Sigmoid colon (tissue), 7 donors: ENCODE data around the gene STX17. TPM values are rescaled to one million over a fixed set of nuclear protein-coding genes. Genes with fewer than 3 reads are reported as not detected.

ENCODE experiments used
- DNase-seq: peaks from one replicate; pipeline ENCODE4 v3.0.0-alpha.2; 2019
- H3K27ac ChIP-seq, 4 donors: fragments of 200-600 bp; sonication (generic); one replicate each; pipeline ENCODE4 v1.5.1; 2016 to 2019; ENCODE audit warnings: mild to moderate bottlenecking in 1 of 4
- H3K27me3 ChIP-seq, 3 donors: fragments of 200-600 bp; sonication (generic); one replicate each; pipeline ENCODE4 v1.5.1; 2019; ENCODE audit warnings: mild to moderate bottlenecking in 1 of 3
- H3K36me3 ChIP-seq, 4 donors: fragments of 200-600 bp; sonication (generic); one replicate each; pipeline ENCODE4 v1.5.1; 2016 to 2019
- H3K4me1 ChIP-seq, 4 donors: fragments of 200-600 bp; sonication (generic); one replicate each; pipeline ENCODE4 v1.5.1; 2017 to 2019
- H3K4me3 ChIP-seq, 4 donors: fragments of 200-600 bp; sonication (generic); one replicate each; pipeline ENCODE4 v1.5.1; 2017 to 2019; ENCODE audit warnings: mild to moderate bottlenecking in 2 of 4, moderate library complexity in 1 of 4
- H3K9me3 ChIP-seq, 4 donors: fragments of 200-600 bp in 3 of 4; sonication (generic) in 3 of 4; one replicate each; pipeline versions ENCODE4 v1.5.1 to v1.6.1; 2013 to 2019
- EP300 ChIP-seq, 4 donors: sonication (generic); formaldehyde crosslinking; IDR thresholded peaks; one replicate each; pipeline ENCODE4 v1.6.1; 2017; ENCODE audit warnings: antibody characterized with exemption in 4 of 4
- POLR2A ChIP-seq, 2 donors: fragments of 450-650 bp; IDR thresholded peaks; one replicate each; pipeline ENCODE4 v1.6.1; 2016; ENCODE audit warnings: antibody characterized with exemption in 2 of 2, mild to moderate bottlenecking in 2 of 2, moderate library complexity in 2 of 2
- POLR2AphosphoS5 ChIP-seq, 4 donors: sonication (generic); formaldehyde crosslinking; IDR thresholded peaks; one replicate each; pipeline ENCODE4 v1.6.1; 2017; ENCODE audit warnings: antibody characterized with exemption in 4 of 4
- WGBS, 2 donors: extraction: QIAGEN DNeasy Blood & Tissue Kit; methylation state at CpG; one replicate each; pipeline ENCODE4 v1.1.7; 2013; 5-methylcytosine and 5-hydroxymethylcytosine counted together
- intact Hi-C: fragments of 100-400 bp; cut with DNase I; formaldehyde crosslinking; loops from one replicate; pipeline ENCODE4 v1.15.1; 2023
- polyA plus RNA-seq, 3 donors: library from polyadenylated mRNA; stranded (reverse); fragments of 200-250 nt; gene quantifications; one replicate each; pipeline ENCODE4 v1.2.3, GENCODE V29; 2013
- total RNA-seq, 4 donors: library from RNA; depleted of rRNA; stranded (reverse); fragments of >200 nt; gene quantifications; one replicate each; pipeline ENCODE4 v1.1.0, GENCODE V29; 2016
- TF ChIP-seq, protein P1 (sequence below), 4 experiments: fragments of 450-650 bp in 3 of 4; fragments of 200-600 bp in 1 of 4; IDR thresholded peaks; one replicate each; pipeline ENCODE4 v1.5.1; 2016 to 2019; ENCODE audit warnings: antibody characterized with exemption in 4 of 4, mild to moderate bottlenecking in 3 of 4, moderate library complexity in 2 of 4
- donor health status: healthy with polysubstance abuse.
- donor health status: Bipolar disorder and iron deficiency.
- donor health status: healthy.

STX17 gene
- total and polyA plus RNA-seq, 7 donors = 10.8 to 63.7 (median 33.4) TPM

DNA sequence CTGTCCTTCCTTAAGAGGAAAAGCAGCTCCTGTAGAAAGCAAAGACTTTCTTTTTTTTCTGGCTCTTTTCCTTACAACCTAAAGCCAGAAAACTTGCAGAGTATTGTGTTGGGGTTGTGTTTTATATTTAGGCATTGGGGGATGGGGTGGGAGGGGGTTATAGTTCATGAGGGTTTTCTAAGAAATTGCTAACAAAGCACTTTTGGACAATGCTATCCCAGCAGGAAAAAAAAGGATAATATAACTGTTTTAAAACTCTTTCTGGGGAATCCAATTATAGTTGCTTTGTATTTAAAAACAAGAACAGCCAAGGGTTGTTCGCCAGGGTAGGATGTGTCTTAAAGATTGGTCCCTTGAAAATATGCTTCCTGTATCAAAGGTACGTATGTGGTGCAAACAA lies 42.5 kb upstream of the STX17 start:
- 89 to 94% methylated on average over 2 of the region's 2 CpGs for WGBS, 2 donors
- no peak overlapping the region for H3K4me3 ChIP-seq
- intact Hi-C loops = no loop called here
- no peaks in the 10 kb centered on the region for H3K4me1 ChIP-seq
- TF ChIP-seq, protein P1, sequence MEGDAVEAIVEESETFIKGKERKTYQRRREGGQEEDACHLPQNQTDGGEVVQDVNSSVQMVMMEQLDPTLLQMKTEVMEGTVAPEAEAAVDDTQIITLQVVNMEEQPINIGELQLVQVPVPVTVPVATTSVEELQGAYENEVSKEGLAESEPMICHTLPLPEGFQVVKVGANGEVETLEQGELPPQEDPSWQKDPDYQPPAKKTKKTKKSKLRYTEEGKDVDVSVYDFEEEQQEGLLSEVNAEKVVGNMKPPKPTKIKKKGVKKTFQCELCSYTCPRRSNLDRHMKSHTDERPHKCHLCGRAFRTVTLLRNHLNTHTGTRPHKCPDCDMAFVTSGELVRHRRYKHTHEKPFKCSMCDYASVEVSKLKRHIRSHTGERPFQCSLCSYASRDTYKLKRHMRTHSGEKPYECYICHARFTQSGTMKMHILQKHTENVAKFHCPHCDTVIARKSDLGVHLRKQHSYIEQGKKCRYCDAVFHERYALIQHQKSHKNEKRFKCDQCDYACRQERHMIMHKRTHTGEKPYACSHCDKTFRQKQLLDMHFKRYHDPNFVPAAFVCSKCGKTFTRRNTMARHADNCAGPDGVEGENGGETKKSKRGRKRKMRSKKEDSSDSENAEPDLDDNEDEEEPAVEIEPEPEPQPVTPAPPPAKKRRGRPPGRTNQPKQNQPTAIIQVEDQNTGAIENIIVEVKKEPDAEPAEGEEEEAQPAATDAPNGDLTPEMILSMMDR (IDR thresholded peaks at IDR 0.05) = no peak
- TF ChIP-seq POLR2AphosphoS5 (IDR thresholded peaks at IDR 0.05) = no peak
- no peak for TF ChIP-seq EP300 (IDR thresholded peaks at IDR 0.05)
- no peak for TF ChIP-seq POLR2A (IDR thresholded peaks at IDR 0.05)
- H3K27ac ChIP-seq = no peak overlapping the region
- H3K36me3 ChIP-seq = no peaks in the 10 kb centered on the region
- no peak for DNase-seq
- H3K27me3 ChIP-seq = no peaks in the 10 kb centered on the region
- no peaks in the 10 kb centered on the region for H3K9me3 ChIP-seq

DNA sequence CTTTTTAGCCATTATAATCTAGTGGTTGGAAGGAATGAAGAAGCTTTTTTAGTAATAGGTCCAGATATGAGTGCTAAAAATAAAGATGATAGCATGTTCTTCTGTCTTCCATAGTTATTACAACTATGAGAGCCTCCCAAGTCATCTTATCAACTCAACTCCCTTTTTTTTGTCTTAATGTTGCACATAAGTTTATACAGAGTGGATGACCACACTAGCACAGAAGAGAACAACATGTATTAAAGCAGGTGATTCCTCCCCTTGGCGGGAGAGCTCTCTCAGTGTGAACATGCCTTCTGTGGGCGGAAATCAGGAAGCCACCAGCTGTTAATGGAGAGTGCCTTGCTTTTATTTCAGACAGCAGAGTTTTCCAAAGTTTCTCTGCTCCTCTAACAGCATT lies 40.1 kb upstream of the STX17 start:
- intact Hi-C loops = no loop called here
- H3K36me3 ChIP-seq = no peaks in the 10 kb centered on the region
- H3K9me3 ChIP-seq = no peaks in the 10 kb centered on the region
- no peaks in the 10 kb centered on the region for H3K4me1 ChIP-seq
- no peak for DNase-seq
- no peak overlapping the region for H3K27ac ChIP-seq
- H3K4me3 ChIP-seq = no peak overlapping the region
- no peaks in the 10 kb centered on the region for H3K27me3 ChIP-seq
- TF ChIP-seq POLR2AphosphoS5 (IDR thresholded peaks at IDR 0.05) (no peak), EP300 (IDR thresholded peaks at IDR 0.05) (no peak), POLR2A (IDR thresholded peaks at IDR 0.05) (no peak)
- TF ChIP-seq, protein P1 (IDR thresholded peaks at IDR 0.05) = no peak
- 63 to 89% methylated on average over 2 of the region's 2 CpGs for WGBS, 2 donors

DNA sequence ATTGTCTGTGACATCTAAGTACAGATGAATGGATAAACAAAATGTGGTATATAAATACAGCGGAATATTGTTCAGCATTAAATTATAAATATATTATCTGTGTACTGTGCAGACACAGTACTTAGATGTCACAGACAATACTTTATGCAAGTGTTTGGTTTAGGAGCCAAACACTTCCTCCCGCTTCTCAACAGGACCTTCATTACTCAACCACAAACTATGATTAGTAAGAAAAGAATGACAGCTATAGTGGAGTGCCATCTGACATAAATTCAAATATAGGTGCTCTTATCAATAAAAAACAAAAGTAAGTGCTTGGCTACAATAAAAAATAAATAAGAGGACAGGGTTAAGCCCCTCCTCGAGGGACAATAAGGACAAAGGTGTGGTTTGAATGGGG lies 38.9 kb upstream of the STX17 start:
- DNase-seq = no peak
- H3K27me3 ChIP-seq = no peaks in the 10 kb centered on the region
- TF ChIP-seq POLR2A (IDR thresholded peaks at IDR 0.05) (no peak), EP300 (IDR thresholded peaks at IDR 0.05) (no peak), POLR2AphosphoS5 (IDR thresholded peaks at IDR 0.05) (no peak)
- TF ChIP-seq, protein P1 (IDR thresholded peaks at IDR 0.05) = no peak
- H3K9me3 ChIP-seq = no peaks in the 10 kb centered on the region
- no peaks in the 10 kb centered on the region for H3K4me1 ChIP-seq
- intact Hi-C loops = no loop called here
- H3K27ac ChIP-seq = no peak overlapping the region
- no peaks in the 10 kb centered on the region for H3K36me3 ChIP-seq
- WGBS, 2 donors = 48 to 74% methylated on average over 3 of the region's 3 CpGs
- no peak overlapping the region for H3K4me3 ChIP-seq

DNA sequence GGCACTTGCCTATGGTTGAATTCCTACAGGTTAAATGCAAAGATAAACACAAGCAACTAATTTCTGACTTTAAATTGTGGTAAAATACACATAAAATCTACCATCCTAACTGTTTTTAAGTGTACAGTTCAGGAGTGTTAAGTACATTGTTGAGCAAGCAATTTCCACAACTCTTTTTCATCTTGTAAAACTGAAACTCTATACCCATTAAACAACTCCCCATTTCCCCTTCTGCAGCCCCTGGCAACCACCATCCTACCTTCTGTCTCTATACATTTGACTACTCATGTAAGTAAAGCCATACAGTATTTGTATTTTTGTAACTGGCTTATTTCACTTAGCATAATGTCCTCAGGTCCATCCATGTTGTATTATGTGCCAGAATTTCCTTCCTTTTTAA lies 38.5 kb upstream of the STX17 start:
- Histone ChIP-seq H3K27ac (no peak overlapping the region), H3K4me1 (no peaks in the 10 kb centered on the region), H3K27me3 (no peaks in the 10 kb centered on the region), H3K9me3 (no peaks in the 10 kb centered on the region), H3K4me3 (no peak overlapping the region), H3K36me3 (no peaks in the 10 kb centered on the region)
- TF ChIP-seq EP300 (IDR thresholded peaks at IDR 0.05) (no peak), POLR2AphosphoS5 (IDR thresholded peaks at IDR 0.05) (no peak), POLR2A (IDR thresholded peaks at IDR 0.05) (no peak)
- TF ChIP-seq, protein P1 (IDR thresholded peaks at IDR 0.05) = no peak
- intact Hi-C loops = no loop called here
- no peak for DNase-seq

DNA sequence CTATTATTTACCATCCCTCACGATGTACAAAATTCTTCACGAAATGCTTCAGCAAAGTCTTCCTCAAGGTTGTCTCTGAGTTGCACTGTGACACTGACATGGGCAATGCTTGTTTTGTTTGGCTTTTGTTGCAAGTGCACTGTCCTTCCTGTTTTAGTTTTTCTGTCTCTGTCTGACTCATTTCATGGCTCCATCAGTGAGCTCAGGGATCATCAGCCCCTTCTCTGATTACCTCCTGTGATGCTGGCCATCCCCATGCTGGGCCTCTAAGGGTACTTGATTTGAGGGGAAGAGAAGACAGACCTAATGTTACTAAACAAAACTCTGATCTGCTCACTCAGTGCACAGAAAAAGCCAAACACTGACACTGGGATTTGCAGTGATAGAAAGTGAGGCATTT lies 37.6 kb upstream of the STX17 start:
- DNase-seq = no peak
- intact Hi-C loops = no loop called here
- H3K4me3 ChIP-seq = no peak overlapping the region
- 85 to 91% methylated on average over 2 of the region's 2 CpGs for WGBS, 2 donors
- no peaks in the 10 kb centered on the region for H3K9me3 ChIP-seq
- H3K27ac ChIP-seq = no peak overlapping the region
- TF ChIP-seq, protein P1 (IDR thresholded peaks at IDR 0.05) = no peak
- no peak for TF ChIP-seq POLR2A (IDR thresholded peaks at IDR 0.05)
- TF ChIP-seq EP300 (IDR thresholded peaks at IDR 0.05) = no peak
- TF ChIP-seq POLR2AphosphoS5 (IDR thresholded peaks at IDR 0.05) = no peak
- no peaks in the 10 kb centered on the region for H3K27me3 ChIP-seq
- H3K36me3 ChIP-seq = no peaks in the 10 kb centered on the region
- H3K4me1 ChIP-seq = no peaks in the 10 kb centered on the region
